Right lobe of liver (tissue), 6 donors: ENCODE measurements around the gene BAHCC1. TPM values are rescaled to one million over a fixed set of nuclear protein-coding genes. Genes with fewer than 3 reads are reported as not detected.

Source experiments
- ATAC-seq, 4 donors: fragments of 200-7000 bp; cut with Tn5 transposase; one replicate each; pipeline ENCODE4 v1.9.1; 2020; ENCODE audit warnings: mild to moderate bottlenecking in 4 of 4, moderate library complexity in 4 of 4
- DNase-seq, 3 donors: peaks; one replicate each; pipeline ENCODE4 v3.0.0-alpha.2; 2020
- H3K27ac ChIP-seq, 3 donors: fragments of 200-600 bp; one replicate each; pipeline ENCODE4 v1.8.0; 2022
- H3K27me3 ChIP-seq, 2 donors: fragments of 200-600 bp; one replicate each; pipeline ENCODE4 v1.8.0; 2022
- H3K36me3 ChIP-seq, 4 donors: fragments of 200-600 bp; sonication (generic) in 1 of 4; one replicate each; pipeline versions ENCODE4 v1.5.1 to v1.8.0; 2017 to 2022; ENCODE audit warnings: control low read depth in 1 of 4
- H3K4me1 ChIP-seq, 4 donors: fragments of 200-600 bp; sonication (generic) in 1 of 4; one replicate each; pipeline versions ENCODE4 v1.5.1 to v1.8.0; 2017 to 2022; ENCODE audit warnings: control low read depth in 1 of 4
- H3K4me3 ChIP-seq, 3 donors: fragments of 200-600 bp; one replicate each; pipeline ENCODE4 v1.8.0; 2022
- H3K9me3 ChIP-seq, 4 donors: fragments of 200-600 bp; sonication (generic) in 1 of 4; one replicate each; pipeline versions ENCODE4 v1.5.1 to v1.8.0; 2017 to 2022; ENCODE audit warnings: control low read depth in 1 of 4
- CTCF ChIP-seq, 4 donors: fragments of 200-600 bp in 3 of 4; fragments of 450-650 bp in 1 of 4; IDR thresholded peaks; one replicate each; pipeline versions ENCODE4 v1.5.1 to v1.8.0; 2016 to 2022; ENCODE audit warnings: antibody characterized with exemption in 4 of 4, mild to moderate bottlenecking in 2 of 4
- POLR2A ChIP-seq: fragments of 450-650 bp; IDR thresholded peaks from one replicate; pipeline ENCODE4 v1.6.1; 2017; ENCODE audit warnings: antibody characterized with exemption, mild to moderate bottlenecking
- WGBS: methylation state at CpG from one replicate; pipeline ENCODE4 v1.1.6; 2018; ENCODE audit warnings: low coverage, low lambda C conversion rate; ENCODE audit not compliant: insufficient coverage; ENCODE audit errors: missing lambda C conversion rate; 5-methylcytosine and 5-hydroxymethylcytosine counted together
- intact Hi-C, 2 donors: fragments of 100-400 bp; cut with DNase I; formaldehyde crosslinking; loops; one replicate each; pipeline versions ENCODE4 v1.11.2 to v1.14.1; 2022
- total RNA-seq, 6 experiments: library from RNA; depleted of rRNA in 2 of 6; stranded (reverse); fragments of >200 nt in 2 of 6; fragmentation: NEBNext Ultra II Directional in 3 of 6; extraction: Animal tissue kit (Norgen Biotek cat#: 25700) in 3 of 6; gene quantifications; one replicate each; pipeline versions ENCODE4 v1.1.0 to v1.2.4, GENCODE V29; 2016 to 2023
- donor health status: DM: no; HTN: yes; CAD: no.
- donor health status: DM: no; HTN: no; CAD: no.
- donor health status: DM: no; HTN: no; CAD: no.
- donor health status: DM: no; HTN: yes; CAD: no.
- donor health status: DM: no; HTN: yes; CAD: no.

BAHCC1 gene
- total RNA-seq, 6 experiments from 2014 or later = 2.5 to 6.4 (median 4.9) TPM

- H3K36me3 ChIP-seq = peaks cover 12 to 21% (median 20%) of the 10 kb centered on the region in 4 donors
- no peaks in the 10 kb centered on the region for H3K9me3 ChIP-seq
- DNase-seq (no peak), ATAC-seq (no peak)
- H3K4me1 ChIP-seq = peaks cover 0 to 41% (median 4%) of the 10 kb centered on the region in 4 donors
- intact Hi-C loops = no loop called here
- peak overlapping the region; percentile 88 to 99 (median 92) for H3K27ac ChIP-seq
- H3K4me3 ChIP-seq = peak overlapping the region; percentile 91 to 95 (median 93)
- WGBS = 1% methylated on average over 9 of the region's 9 CpGs
- no peaks in the 10 kb centered on the region for H3K27me3 ChIP-seq
- no peak for TF ChIP-seq POLR2A
- no peak for TF ChIP-seq CTCF (IDR thresholded peaks at IDR 0.05)
Measured at GRCh38 chr17:81511554-81511803, 116.2 kb downstream of the BAHCC1 start.

GRCh38 chr17:81511804-81512561, 116.7 kb downstream of the BAHCC1 start:
- under 1% methylated on average over 23 of the region's 62 CpGs for WGBS
- Histone ChIP-seq H3K36me3 (peaks cover 12 to 21% (median 20%) of the 10 kb centered on the region in 4 donors), H3K27me3 (no peaks in the 10 kb centered on the region), H3K4me3 (peak overlapping the region; percentile 91 to 95 (median 93)), H3K4me1 (peaks cover 0 to 41% (median 4%) of the 10 kb centered on the region in 4 donors), H3K27ac (peak overlapping the region; percentile 88 to 99 (median 92)), H3K9me3 (no peaks in the 10 kb centered on the region)
- ATAC-seq (peak in 2 of 4 donors; percentile 4 to 10), DNase-seq (peak; percentile 42 to 71 (median 55))
- TF ChIP-seq CTCF (IDR thresholded peaks at IDR 0.05) (no peak), POLR2A (no peak)
- intact Hi-C loops = no loop called here

- Histone ChIP-seq H3K4me3 (peak within 1 kb of the TSS; percentile 93 to 96 (median 95)), H3K36me3 (peaks cover 12 to 21% (median 20%) of the 10 kb centered on the region in 4 donors), H3K27me3 (no peaks in the 10 kb centered on the region), H3K27ac (peak within 1 kb of the TSS; percentile 99 to 100 (median 99)), H3K4me1 (peaks cover 0 to 41% (median 4%) of the 10 kb centered on the region in 4 donors), H3K9me3 (no peaks in the 10 kb centered on the region)
- DNase-seq = peak; percentile 94 to 95 (median 95)
- WGBS = no CpG with 5 or more reads among the region's 111 CpGs
- intact Hi-C loops = no loop called here
- ATAC-seq = peak; percentile 53 to 80 (median 74)
- TF ChIP-seq POLR2A (peak; percentile 98), CTCF (IDR thresholded peaks at IDR 0.05) (no peak)
Measured at GRCh38 chr17:81512562-81513371, 117.5 kb downstream of the BAHCC1 start, which contains the start of gene ACTG1. Gene ACTG1, minus strand, starts transcription at chr17:81512799. Its CDS starts 445 bp downstream, at chr17:81512354.

- intact Hi-C loops = no loop called here
- Histone ChIP-seq H3K4me3 (peak overlapping the region; percentile 82 to 96 (median 95)), H3K27ac (peak overlapping the region; percentile 99 to 100 (median 99)), H3K4me1 (peaks cover 0 to 41% (median 4%) of the 10 kb centered on the region in 4 donors), H3K27me3 (no peaks in the 10 kb centered on the region), H3K9me3 (no peaks in the 10 kb centered on the region), H3K36me3 (peaks cover 12 to 21% (median 20%) of the 10 kb centered on the region in 4 donors)
- 0% methylated on average over 4 of the region's 23 CpGs for WGBS
- no peak for TF ChIP-seq CTCF (IDR thresholded peaks at IDR 0.05)
- no peak for TF ChIP-seq POLR2A
- DNase-seq (peak; percentile 66 to 77 (median 68)), ATAC-seq (peak; percentile 19 to 40 (median 24))
Measured at GRCh38 chr17:81513372-81513752, 118.1 kb downstream of the BAHCC1 start.
